HCT116 (cell line): ENCODE results near the gene SUSD3. TPM values are rescaled to one million over a fixed set of nuclear protein-coding genes. Genes with fewer than 3 reads are reported as not detected.

Source experiments
- ATAC-seq: fragments of 200-7000 bp; cut with Tn5 transposase; 2 replicates; pipeline ENCODE4 v1.9.1; 2020; ENCODE audit warnings: mild to moderate bottlenecking, moderate library complexity
- BruUV-seq: library from RNA; stranded (reverse); fragments of 400-500 nt; replicated peaks from 2 replicates; lab custom pipeline; 2021; lab: Mats Ljungman, UMichigan
- CTCF ChIA-PET: fragments of 300-600 bp; sonication (Branson Sonifier 250); formaldehyde crosslinking; loops from one replicate; lab custom pipeline; 2021; ENCODE audit warnings: antibody characterized with exemption; lab: Charles Lee
- POLR2A ChIA-PET: fragments of 300-600, 350-600 bp; sonication (Branson Sonifier 250); formaldehyde crosslinking; loops from one replicate; lab custom pipeline; 2021; ENCODE audit warnings: antibody characterized with exemption; lab: Charles Lee
- RAD21 ChIA-PET, 2 experiments: fragments of 300-600 bp; sonication (Branson Sonifier 250); formaldehyde crosslinking; loops; one replicate each; lab custom pipeline; 2023; ENCODE audit warnings: low total read pairs in 2 of 2; ENCODE audit not compliant: uncharacterized antibody in 2 of 2, unreplicated experiment in 2 of 2, low non-redundant PET in 1 of 2; lab: Charles Lee
- DNase-seq: peaks from one replicate; pipeline ENCODE4 v3.0.0-alpha.2; 2010; ENCODE audit warnings: low read depth, low spot score
- H2AFZ ChIP-seq: fragments of 200-600 bp; shearing (Covaris generic), sonication (generic); 2 replicates; pipeline ENCODE4 v1.6.1; 2017; ENCODE audit warnings: low read depth, mixed run types, mixed read lengths, antibody characterized with exemption, low read length; ENCODE audit not compliant: poor library complexity, severe bottlenecking
- H3K27ac ChIP-seq: 2 replicates; pipeline ENCODE4 v1.5.1; 2012; ENCODE audit warnings: low read depth, low read length
- H3K27me3 ChIP-seq: fragments of 200-600 bp; sonication (generic); 2 replicates; pipeline ENCODE4 v1.6.1; 2016; ENCODE audit warnings: mixed run types, low read length, mixed read lengths; ENCODE audit not compliant: insufficient read depth
- H3K36me3 ChIP-seq, 2 experiments: fragments of 200-500 bp in 1 of 2; fragments of 200-600 bp in 1 of 2; sonication (Bioruptor generic) in 1 of 2; sonication (generic) in 1 of 2; 2 replicates each; pipeline versions ENCODE4 v1.5.1 to v1.6.1; 2014 to 2016; ENCODE audit warnings: low read length in 2 of 2, inconsistent platforms in 1 of 2, mixed read lengths in 1 of 2, mixed run types in 1 of 2; ENCODE audit not compliant: insufficient read depth in 2 of 2, control insufficient read depth in 1 of 2
- H3K4me1 ChIP-seq, 2 experiments: fragments of 200-600 bp in 1 of 2; sonication (generic) in 1 of 2; 2 replicates each; pipeline versions ENCODE4 v1.5.1 to v1.6.1; 2012 to 2017; ENCODE audit warnings: low read length in 2 of 2, inconsistent platforms in 1 of 2, mild to moderate bottlenecking in 1 of 2, mixed read lengths in 1 of 2, mixed run types in 1 of 2, moderate library complexity in 1 of 2; ENCODE audit not compliant: insufficient read depth in 2 of 2, control insufficient read depth in 1 of 2
- H3K4me2 ChIP-seq: fragments of 200-600 bp; sonication (generic); 2 replicates; pipeline ENCODE4 v1.6.1; 2017; ENCODE audit warnings: mixed run types, low read length, mixed read lengths
- H3K4me3 ChIP-seq, 2 experiments: fragments of 200-600 bp in 1 of 2; sonication (generic) in 1 of 2; replicated peaks in 1 of 2; 2 replicates each; pipeline ENCODE4 v1.5.1; 2011 to 2016; ENCODE audit warnings: low read length in 2 of 2, control low read depth in 1 of 2, low read depth in 1 of 2, mild to moderate bottlenecking in 1 of 2, mixed read lengths in 1 of 2, mixed run types in 1 of 2
- H3K79me2 ChIP-seq: fragments of 200-600 bp; sonication (generic); 2 replicates; pipeline ENCODE4 v1.6.1; 2017; ENCODE audit warnings: mild to moderate bottlenecking, mixed run types, low read length, moderate library complexity, mixed read lengths; ENCODE audit not compliant: insufficient read depth
- H3K9ac ChIP-seq: fragments of 200-600 bp; sonication (generic); 2 replicates; pipeline ENCODE4 v1.6.1; 2016; ENCODE audit warnings: low read length, mixed read lengths
- H3K9me2 ChIP-seq: fragments of 200-600 bp; sonication (generic), shearing (Covaris generic); 2 replicates; pipeline ENCODE4 v1.6.1; 2017; ENCODE audit warnings: mixed run types, mild to moderate bottlenecking, moderate library complexity; ENCODE audit not compliant: insufficient read depth
- H3K9me3 ChIP-seq, 2 experiments: fragments of 200-500 bp in 1 of 2; fragments of 200-600 bp in 1 of 2; sonication (Bioruptor generic) in 1 of 2; sonication (generic) in 1 of 2; 2 replicates each; pipeline ENCODE4 v1.6.1; 2014 to 2017; ENCODE audit warnings: low read length in 2 of 2, mixed read lengths in 2 of 2, inconsistent platforms in 1 of 2, low read depth in 1 of 2, mild to moderate bottlenecking in 1 of 2, mixed run types in 1 of 2, moderate library complexity in 1 of 2; ENCODE audit not compliant: control insufficient read depth in 1 of 2, insufficient read depth in 1 of 2
- H4K20me1 ChIP-seq: fragments of 200-600 bp; sonication (generic), shearing (Covaris generic); 2 replicates; pipeline ENCODE4 v1.6.1; 2017; ENCODE audit warnings: mixed run types, mild to moderate bottlenecking, moderate library complexity; ENCODE audit not compliant: insufficient read depth
- EGR1 ChIP-seq: IDR thresholded peaks from 2 replicates; pipeline ENCODE4 v1.6.1; 2012; ENCODE audit warnings: low read depth
- ELF1 ChIP-seq: IDR thresholded peaks from 2 replicates; pipeline ENCODE4 v1.6.1; 2012; ENCODE audit warnings: low read depth, borderline replicate concordance
- FOSL1 ChIP-seq: IDR thresholded peaks from 2 replicates; pipeline ENCODE4 v1.6.1; 2012; ENCODE audit warnings: low read depth
- JUND ChIP-seq: IDR thresholded peaks from 2 replicates; pipeline ENCODE4 v1.6.1; 2012
- POLR2A ChIP-seq: IDR thresholded peaks from 2 replicates; pipeline ENCODE4 v1.7.0; 2011; ENCODE audit warnings: borderline replicate concordance; ENCODE audit not compliant: insufficient read depth, insufficient read length; ENCODE audit errors: extremely low read depth
- RAD21 ChIP-seq: IDR thresholded peaks from 2 replicates; pipeline ENCODE4 v1.6.1; 2012; ENCODE audit warnings: low read depth, mild to moderate bottlenecking
- SIN3A ChIP-seq: IDR thresholded peaks from 2 replicates; pipeline ENCODE4 v1.6.1; 2012; ENCODE audit warnings: low read depth
- SP1 ChIP-seq: IDR thresholded peaks from 2 replicates; pipeline ENCODE4 v1.6.1; 2012; ENCODE audit warnings: low read depth
- SRF ChIP-seq: IDR thresholded peaks from 2 replicates; pipeline ENCODE4 v1.6.1; 2012; ENCODE audit warnings: low read depth
- YY1 ChIP-seq: IDR thresholded peaks from 2 replicates; pipeline ENCODE4 v1.6.1; 2011; ENCODE audit warnings: low read length, low read depth, moderate library complexity, mild to moderate bottlenecking; ENCODE audit not compliant: insufficient replicate concordance; ENCODE audit errors: extremely low read depth
- ZFX ChIP-seq: fragments of 450-650 bp; IDR thresholded peaks from 2 replicates; pipeline ENCODE4 v1.6.1; 2017
- intact Hi-C: fragments of 100-400 bp; cut with micrococcal nuclease; formaldehyde crosslinking; loops from 2 replicates; pipeline ENCODE4 v1.10.0; 2022
- total RNA-seq: library from RNA; stranded (reverse); gene quantifications from one replicate; pipeline ENCODE4 v1.2.1, GENCODE V29; 2021; ENCODE audit not compliant: unreplicated experiment
- TF ChIP-seq, protein P1 (sequence below): IDR thresholded peaks from 2 replicates; pipeline ENCODE4 v1.6.1; 2012
- TF ChIP-seq, protein P2 (sequence below), 3 experiments: fragments of 200-600 bp in 1 of 3; sonication (generic) in 1 of 3; IDR thresholded peaks in 2 of 3; conservative IDR thresholded peaks in 1 of 3; 2 replicates each; pipeline ENCODE4 v1.5.1; 2012 to 2017; ENCODE audit warnings: low read depth in 2 of 3, low read length in 2 of 3, antibody characterized with exemption in 1 of 3, borderline replicate concordance in 1 of 3, control low read depth in 1 of 3, mild to moderate bottlenecking in 1 of 3, mixed read lengths in 1 of 3, mixed run types in 1 of 3, moderate library complexity in 1 of 3; ENCODE audit not compliant: insufficient read depth in 1 of 3
- TF ChIP-seq, protein P3 (sequence below): IDR thresholded peaks from 2 replicates; pipeline ENCODE4 v1.6.1; 2012; ENCODE audit warnings: low read depth
- TF ChIP-seq, protein P4 (sequence below): IDR thresholded peaks from 2 replicates; pipeline ENCODE4 v1.6.1; 2012

Gene SUSD3
- total RNA-seq, 1 experiment from 2014 or later = 11.3 TPM

DNA sequence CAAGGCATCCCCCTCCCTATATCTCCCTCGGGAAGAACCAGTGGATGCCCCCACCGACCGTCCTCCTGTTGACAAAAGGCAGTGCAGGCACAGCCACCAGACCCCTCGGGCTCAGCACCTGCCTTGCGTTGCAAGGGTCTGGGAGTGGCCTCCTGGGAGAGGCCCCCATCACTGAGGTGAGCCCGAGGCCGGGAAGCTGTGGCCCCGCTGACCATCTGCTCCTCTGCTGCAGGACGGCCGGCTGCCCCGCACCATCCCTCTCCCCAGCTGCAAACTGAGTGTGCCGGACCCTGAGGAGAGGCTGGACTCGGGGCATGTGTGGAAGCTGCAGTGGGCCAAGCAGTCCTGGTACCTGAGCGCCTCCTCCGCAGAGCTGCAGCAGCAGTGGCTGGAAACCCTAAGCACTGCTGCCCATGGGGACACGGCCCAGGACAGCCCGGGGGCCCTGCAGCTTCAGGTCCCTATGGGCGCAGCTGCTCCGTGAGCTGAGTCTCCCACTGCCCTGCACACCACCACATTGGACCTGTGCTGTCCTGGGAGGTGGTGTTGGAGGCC lies 23.3 kb upstream of the SUSD3 start:
- Histone ChIP-seq H3K4me2 (no peak overlapping the region), H3K9me2 (no peaks in the 10 kb centered on the region), H3K79me2 (no peaks in the 10 kb centered on the region), H3K4me3 (no peak overlapping the region), H3K9me3 (no peaks in the 10 kb centered on the region), H3K27ac (no peak overlapping the region), H3K36me3 (no peaks in the 10 kb centered on the region), H2AFZ (no peak overlapping the region)
- no TSS peak for BruUV-seq
- POLR2A ChIA-PET = no interaction called here
- RAD21 ChIA-PET = no interaction called here
- CTCF ChIA-PET = no interaction called here
- intact Hi-C loops = no loop called here
- TF ChIP-seq SRF (no peak), SIN3A (no peak), YY1 (no peak), SP1 (no peak), RAD21 (no peak), ELF1 (no peak), ZFX (no peak), EGR1 (no peak), FOSL1 (no peak), POLR2A (no peak), JUND (no peak)
- TF ChIP-seq, protein P1, sequence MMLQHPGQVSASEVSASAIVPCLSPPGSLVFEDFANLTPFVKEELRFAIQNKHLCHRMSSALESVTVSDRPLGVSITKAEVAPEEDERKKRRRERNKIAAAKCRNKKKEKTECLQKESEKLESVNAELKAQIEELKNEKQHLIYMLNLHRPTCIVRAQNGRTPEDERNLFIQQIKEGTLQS = no peak
- TF ChIP-seq, protein P2, sequence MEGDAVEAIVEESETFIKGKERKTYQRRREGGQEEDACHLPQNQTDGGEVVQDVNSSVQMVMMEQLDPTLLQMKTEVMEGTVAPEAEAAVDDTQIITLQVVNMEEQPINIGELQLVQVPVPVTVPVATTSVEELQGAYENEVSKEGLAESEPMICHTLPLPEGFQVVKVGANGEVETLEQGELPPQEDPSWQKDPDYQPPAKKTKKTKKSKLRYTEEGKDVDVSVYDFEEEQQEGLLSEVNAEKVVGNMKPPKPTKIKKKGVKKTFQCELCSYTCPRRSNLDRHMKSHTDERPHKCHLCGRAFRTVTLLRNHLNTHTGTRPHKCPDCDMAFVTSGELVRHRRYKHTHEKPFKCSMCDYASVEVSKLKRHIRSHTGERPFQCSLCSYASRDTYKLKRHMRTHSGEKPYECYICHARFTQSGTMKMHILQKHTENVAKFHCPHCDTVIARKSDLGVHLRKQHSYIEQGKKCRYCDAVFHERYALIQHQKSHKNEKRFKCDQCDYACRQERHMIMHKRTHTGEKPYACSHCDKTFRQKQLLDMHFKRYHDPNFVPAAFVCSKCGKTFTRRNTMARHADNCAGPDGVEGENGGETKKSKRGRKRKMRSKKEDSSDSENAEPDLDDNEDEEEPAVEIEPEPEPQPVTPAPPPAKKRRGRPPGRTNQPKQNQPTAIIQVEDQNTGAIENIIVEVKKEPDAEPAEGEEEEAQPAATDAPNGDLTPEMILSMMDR (IDR thresholded peaks at IDR 0.05 in 2 of 3, conservative IDR thresholded peaks at IDR 0.05 in 1 of 3; ENCODE audit: borderline replicate concordance in 1 of 3, insufficient read depth in 1 of 3, low read depth in 2 of 3, low read length in 2 of 3) = no peak
- TF ChIP-seq, protein P3, sequence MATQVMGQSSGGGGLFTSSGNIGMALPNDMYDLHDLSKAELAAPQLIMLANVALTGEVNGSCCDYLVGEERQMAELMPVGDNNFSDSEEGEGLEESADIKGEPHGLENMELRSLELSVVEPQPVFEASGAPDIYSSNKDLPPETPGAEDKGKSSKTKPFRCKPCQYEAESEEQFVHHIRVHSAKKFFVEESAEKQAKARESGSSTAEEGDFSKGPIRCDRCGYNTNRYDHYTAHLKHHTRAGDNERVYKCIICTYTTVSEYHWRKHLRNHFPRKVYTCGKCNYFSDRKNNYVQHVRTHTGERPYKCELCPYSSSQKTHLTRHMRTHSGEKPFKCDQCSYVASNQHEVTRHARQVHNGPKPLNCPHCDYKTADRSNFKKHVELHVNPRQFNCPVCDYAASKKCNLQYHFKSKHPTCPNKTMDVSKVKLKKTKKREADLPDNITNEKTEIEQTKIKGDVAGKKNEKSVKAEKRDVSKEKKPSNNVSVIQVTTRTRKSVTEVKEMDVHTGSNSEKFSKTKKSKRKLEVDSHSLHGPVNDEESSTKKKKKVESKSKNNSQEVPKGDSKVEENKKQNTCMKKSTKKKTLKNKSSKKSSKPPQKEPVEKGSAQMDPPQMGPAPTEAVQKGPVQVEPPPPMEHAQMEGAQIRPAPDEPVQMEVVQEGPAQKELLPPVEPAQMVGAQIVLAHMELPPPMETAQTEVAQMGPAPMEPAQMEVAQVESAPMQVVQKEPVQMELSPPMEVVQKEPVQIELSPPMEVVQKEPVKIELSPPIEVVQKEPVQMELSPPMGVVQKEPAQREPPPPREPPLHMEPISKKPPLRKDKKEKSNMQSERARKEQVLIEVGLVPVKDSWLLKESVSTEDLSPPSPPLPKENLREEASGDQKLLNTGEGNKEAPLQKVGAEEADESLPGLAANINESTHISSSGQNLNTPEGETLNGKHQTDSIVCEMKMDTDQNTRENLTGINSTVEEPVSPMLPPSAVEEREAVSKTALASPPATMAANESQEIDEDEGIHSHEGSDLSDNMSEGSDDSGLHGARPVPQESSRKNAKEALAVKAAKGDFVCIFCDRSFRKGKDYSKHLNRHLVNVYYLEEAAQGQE = no peak
- TF ChIP-seq, protein P4, sequence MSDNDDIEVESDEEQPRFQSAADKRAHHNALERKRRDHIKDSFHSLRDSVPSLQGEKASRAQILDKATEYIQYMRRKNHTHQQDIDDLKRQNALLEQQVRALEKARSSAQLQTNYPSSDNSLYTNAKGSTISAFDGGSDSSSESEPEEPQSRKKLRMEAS = no peak
- TF ChIP-seq, all 23 proteins: peak for 0
- ATAC-seq (no peak), DNase-seq (no peak)
- no peaks in the 10 kb centered on the region for H3K27me3 ChIP-seq
- no peaks in the 10 kb centered on the region for H4K20me1 ChIP-seq
- no peaks in the 10 kb centered on the region for H3K4me1 ChIP-seq
- no peak overlapping the region for H3K9ac ChIP-seq
